ENCODE results near the gene KCTD10.

DNA sequence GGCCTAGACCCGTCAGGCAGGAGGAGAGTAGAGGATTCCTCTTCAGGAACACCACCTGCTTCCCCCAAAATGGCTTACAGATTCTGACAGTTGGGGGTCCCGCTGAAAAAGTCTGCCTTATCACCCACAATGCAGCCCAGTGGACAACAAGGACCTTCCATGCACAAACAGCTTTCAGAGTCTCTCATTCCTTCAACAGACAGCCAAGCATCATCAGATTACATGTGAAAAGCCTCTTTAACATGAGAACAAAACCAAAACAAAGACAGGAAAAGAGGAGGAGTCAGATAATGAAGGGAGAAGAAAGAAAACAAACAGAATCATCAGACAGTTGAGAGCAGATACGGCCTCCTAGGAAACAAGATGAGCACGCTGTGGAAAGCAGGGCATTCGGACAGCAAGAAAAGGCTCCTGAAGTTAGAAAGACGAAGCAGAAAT is 18.3 kb downstream of the KCTD10 start:
- TF ChIP-seq CTCF (IDR thresholded peaks at IDR 0.05) (no peak), POLR2A (IDR thresholded peaks at IDR 0.05) (no peak), POLR2AphosphoS5 (IDR thresholded peaks at IDR 0.05) (no peak)

Data from prostate gland (tissue), 2 donors.